ENCODE results near the gene GCM1. TPM values are rescaled to one million over a fixed set of nuclear protein-coding genes. Genes with fewer than 3 reads are reported as not detected.

GCM1 gene
- total RNA-seq, 4 donors from 2014 or later: not detected

DNA sequence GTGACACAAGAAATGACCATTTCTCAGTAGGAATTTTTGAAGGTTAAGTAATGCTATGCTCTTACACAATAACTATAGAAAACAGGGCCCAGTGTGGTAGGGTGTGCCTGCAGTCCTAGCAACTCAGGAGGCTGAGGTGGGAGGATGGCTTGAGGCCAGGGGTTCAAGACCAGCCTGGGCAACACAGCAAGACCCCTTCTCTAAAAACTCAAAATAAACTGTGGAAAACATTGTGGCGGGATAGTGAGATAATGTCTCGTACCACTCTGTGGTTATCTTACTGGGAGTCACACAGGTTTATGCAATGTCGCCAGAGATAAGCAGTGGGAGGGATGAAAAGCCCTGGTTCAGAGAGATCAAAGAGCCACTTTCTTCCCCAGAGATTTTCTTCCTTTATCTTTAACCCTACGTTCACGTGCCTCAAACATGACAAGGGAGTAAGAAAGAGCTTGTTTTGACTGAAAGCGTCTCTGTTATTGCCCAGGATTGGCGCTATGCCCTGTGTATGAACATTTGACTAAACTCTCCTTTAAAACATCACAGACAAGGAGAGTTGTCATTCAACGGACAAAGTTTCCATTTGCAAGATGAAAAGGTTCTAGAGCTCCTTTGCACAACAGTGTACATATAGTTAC lies 13.9 kb downstream of the GCM1 start:
- intact Hi-C loops (cut with DNase I; ENCODE audit: low total_unique reads) (no loop called here), in situ Hi-C loops (cut with MboI; ENCODE audit: low sequenced_read_pairs in 4 of 4) (no loop called here)
- ATAC-seq (no peak), DNase-seq (no peak)
- Histone ChIP-seq H3K9me3 (no peaks in the 10 kb centered on the region), H3K27ac (no peak overlapping the region), H3K36me3 (no peaks in the 10 kb centered on the region), H3K27me3 (peaks cover 0 to 3% (median 0%) of the 10 kb centered on the region in 3 donors), H3K4me3 (no peak overlapping the region), H3K4me1 (no peaks in the 10 kb centered on the region)
- TF ChIP-seq, protein P1, sequence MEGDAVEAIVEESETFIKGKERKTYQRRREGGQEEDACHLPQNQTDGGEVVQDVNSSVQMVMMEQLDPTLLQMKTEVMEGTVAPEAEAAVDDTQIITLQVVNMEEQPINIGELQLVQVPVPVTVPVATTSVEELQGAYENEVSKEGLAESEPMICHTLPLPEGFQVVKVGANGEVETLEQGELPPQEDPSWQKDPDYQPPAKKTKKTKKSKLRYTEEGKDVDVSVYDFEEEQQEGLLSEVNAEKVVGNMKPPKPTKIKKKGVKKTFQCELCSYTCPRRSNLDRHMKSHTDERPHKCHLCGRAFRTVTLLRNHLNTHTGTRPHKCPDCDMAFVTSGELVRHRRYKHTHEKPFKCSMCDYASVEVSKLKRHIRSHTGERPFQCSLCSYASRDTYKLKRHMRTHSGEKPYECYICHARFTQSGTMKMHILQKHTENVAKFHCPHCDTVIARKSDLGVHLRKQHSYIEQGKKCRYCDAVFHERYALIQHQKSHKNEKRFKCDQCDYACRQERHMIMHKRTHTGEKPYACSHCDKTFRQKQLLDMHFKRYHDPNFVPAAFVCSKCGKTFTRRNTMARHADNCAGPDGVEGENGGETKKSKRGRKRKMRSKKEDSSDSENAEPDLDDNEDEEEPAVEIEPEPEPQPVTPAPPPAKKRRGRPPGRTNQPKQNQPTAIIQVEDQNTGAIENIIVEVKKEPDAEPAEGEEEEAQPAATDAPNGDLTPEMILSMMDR (IDR thresholded peaks at IDR 0.05 in 4 of 5, conservative IDR thresholded peaks at IDR 0.05 in 1 of 5): no peak
- no peak for TF ChIP-seq POLR2A (IDR thresholded peaks at IDR 0.05)

DNA sequence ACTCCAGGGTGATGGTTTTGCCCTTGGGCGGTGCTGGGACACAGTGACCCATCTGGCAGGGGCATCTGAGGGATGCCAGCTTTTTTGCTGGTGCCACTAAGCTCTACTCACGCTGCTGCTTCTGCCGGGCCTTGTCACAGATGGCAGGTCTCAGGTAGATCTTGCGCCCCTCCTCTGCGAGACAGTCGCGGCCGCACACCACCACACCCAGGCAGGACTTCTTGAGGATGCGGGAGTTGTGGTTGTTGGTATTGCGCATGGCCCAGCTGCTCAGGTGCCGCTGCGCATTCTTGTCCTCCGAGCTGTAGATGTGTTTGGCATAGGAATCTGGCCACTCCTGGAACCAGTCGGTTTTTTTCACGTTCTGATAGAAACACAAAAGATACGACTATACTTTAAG lies 14.7 kb downstream of the GCM1 start:
- no peak overlapping the region for H3K27ac ChIP-seq
- no peaks in the 10 kb centered on the region for H3K9me3 ChIP-seq
- TF ChIP-seq, protein P1 (IDR thresholded peaks at IDR 0.05 in 4 of 5, conservative IDR thresholded peaks at IDR 0.05 in 1 of 5): no peak
- TF ChIP-seq POLR2A (IDR thresholded peaks at IDR 0.05): no peak
- no peak overlapping the region for H3K4me3 ChIP-seq
- DNase-seq (no peak), ATAC-seq (no peak)
- H3K27me3 ChIP-seq: peaks cover 0 to 3% (median 0%) of the 10 kb centered on the region in 3 donors
- in situ Hi-C loops (cut with MboI; ENCODE audit: low sequenced_read_pairs in 4 of 4): no loop called here
- no peaks in the 10 kb centered on the region for H3K4me1 ChIP-seq
- no peaks in the 10 kb centered on the region for H3K36me3 ChIP-seq
- intact Hi-C loops (cut with DNase I; ENCODE audit: low total_unique reads): no loop called here

DNA sequence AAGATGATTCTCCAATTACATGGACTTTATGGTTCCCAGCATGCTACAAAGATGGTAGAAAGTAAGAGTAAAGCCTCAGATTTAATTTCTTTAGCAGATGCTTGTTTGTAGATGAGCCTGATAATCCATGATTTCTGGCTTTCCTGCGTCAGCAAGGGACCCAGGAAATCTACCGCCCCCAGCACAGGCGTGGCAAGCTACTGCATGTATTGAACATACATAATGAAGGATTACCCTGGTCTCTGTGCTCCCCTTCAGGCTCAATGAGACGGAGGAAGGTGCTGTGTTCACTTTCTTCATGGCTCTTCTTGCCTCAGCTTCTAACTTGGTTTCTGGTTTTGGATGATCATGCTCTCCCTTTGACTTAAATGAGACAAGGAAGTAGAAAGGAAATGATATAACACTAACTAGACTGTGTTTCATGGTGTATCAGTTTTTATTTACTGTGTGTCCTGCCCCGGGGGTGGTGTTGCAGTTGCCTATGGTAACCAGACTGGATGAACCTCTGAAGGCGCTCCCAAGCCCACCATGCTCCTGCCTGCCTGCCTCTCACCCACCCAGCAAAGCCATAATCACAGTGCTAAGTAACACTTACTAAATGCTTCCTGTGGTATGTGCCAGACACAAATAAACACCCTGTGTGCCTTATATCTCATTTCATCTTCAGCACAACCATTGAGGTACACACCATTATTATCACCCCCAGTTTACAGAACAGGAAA lies 17.9 kb downstream of the GCM1 start:
- H3K9me3 ChIP-seq: no peaks in the 10 kb centered on the region
- intact Hi-C loops (cut with DNase I; ENCODE audit: low total_unique reads) (no loop called here), in situ Hi-C loops (cut with MboI; ENCODE audit: low sequenced_read_pairs in 4 of 4) (no loop called here)
- no peak for ATAC-seq
- TF ChIP-seq POLR2A (IDR thresholded peaks at IDR 0.05): no peak
- TF ChIP-seq, protein P1 (IDR thresholded peaks at IDR 0.05 in 4 of 5, conservative IDR thresholded peaks at IDR 0.05 in 1 of 5): no peak
- no peak for DNase-seq
- no peak overlapping the region for H3K4me3 ChIP-seq
- no peaks in the 10 kb centered on the region for H3K36me3 ChIP-seq
- peaks cover 0 to 3% (median 0%) of the 10 kb centered on the region in 3 donors for H3K27me3 ChIP-seq
- no peaks in the 10 kb centered on the region for H3K4me1 ChIP-seq
- no peak overlapping the region for H3K27ac ChIP-seq

DNA sequence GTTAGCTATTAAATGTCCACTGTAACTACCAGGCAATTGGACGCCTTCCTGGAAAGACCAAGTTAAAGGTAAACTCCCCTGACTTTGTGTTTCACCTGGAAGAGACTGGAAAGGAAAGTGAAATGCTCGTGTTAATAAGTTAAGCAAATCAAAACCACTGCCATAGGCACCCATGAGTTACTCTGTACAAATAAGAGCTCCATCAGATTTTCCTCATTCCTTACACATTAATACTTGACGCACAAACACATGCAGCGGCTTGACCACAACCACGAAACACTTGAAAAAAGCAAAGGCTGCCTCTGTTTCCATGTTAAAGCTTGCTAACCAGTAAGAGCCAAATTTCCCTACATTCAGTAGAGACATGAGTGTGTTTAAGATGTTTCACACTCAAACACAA lies 19.8 kb downstream of the GCM1 start:
- Histone ChIP-seq H3K27ac (no peak overlapping the region), H3K4me1 (no peaks in the 10 kb centered on the region), H3K4me3 (no peak overlapping the region), H3K36me3 (no peaks in the 10 kb centered on the region), H3K9me3 (no peaks in the 10 kb centered on the region), H3K27me3 (peaks cover 0 to 3% (median 0%) of the 10 kb centered on the region in 3 donors)
- DNase-seq (no peak), ATAC-seq (no peak)
- intact Hi-C loops (cut with DNase I; ENCODE audit: low total_unique reads): no loop called here
- TF ChIP-seq, protein P1 (IDR thresholded peaks at IDR 0.05 in 4 of 5, conservative IDR thresholded peaks at IDR 0.05 in 1 of 5): no peak
- TF ChIP-seq POLR2A (IDR thresholded peaks at IDR 0.05): no peak
- in situ Hi-C loops (cut with MboI; ENCODE audit: low sequenced_read_pairs in 4 of 4): no loop called here

Measured in gastrocnemius medialis (tissue), 4 donors.